GM23338 (cell line): ENCODE results near the gene HAS3. TPM values are rescaled to one million over a fixed set of nuclear protein-coding genes. Genes with fewer than 3 reads are reported as not detected.

Experiments used
- ATAC-seq: fragments of 200-7000 bp; cut with Tn5 transposase; 3 replicates; pipeline ENCODE4 v1.9.1; 2020
- DNase-seq: peaks from one replicate; pipeline ENCODE4 v3.0.0-alpha.2; 2015; ENCODE audit warnings: low spot score
- H2AFZ ChIP-seq: fragments of 200-600 bp; sonication (generic); 2 replicates; pipeline ENCODE4 v1.8.0; 2016; ENCODE audit warnings: antibody characterized with exemption, mild to moderate bottlenecking, moderate library complexity
- H3F3A ChIP-seq: fragments of 200-600 bp; sonication (generic); replicated peaks from 2 replicates; pipeline ENCODE4 v1.8.0; 2017; ENCODE audit warnings: antibody characterized with exemption, mixed run types, low read depth
- H3K27ac ChIP-seq: fragments of 200-600 bp; sonication (generic); 2 replicates; pipeline ENCODE4 v1.6.1; 2016; ENCODE audit warnings: low read depth
- H3K27me3 ChIP-seq: fragments of 200-600 bp; sonication (generic); 2 replicates; pipeline ENCODE4 v1.8.0; 2016; ENCODE audit warnings: mild to moderate bottlenecking, mixed run types, moderate library complexity; ENCODE audit not compliant: insufficient read depth
- H3K36me3 ChIP-seq: fragments of 200-600 bp; sonication (generic); 2 replicates; pipeline ENCODE4 v1.8.0; 2016; ENCODE audit warnings: mild to moderate bottlenecking; ENCODE audit not compliant: insufficient read depth
- H3K4me1 ChIP-seq: fragments of 200-600 bp; sonication (generic); 2 replicates; pipeline ENCODE4 v1.8.0; 2016; ENCODE audit warnings: mild to moderate bottlenecking, moderate library complexity; ENCODE audit not compliant: insufficient read depth
- H3K4me2 ChIP-seq: fragments of 200-600 bp; sonication (generic); 2 replicates; pipeline ENCODE4 v1.7.1; 2017; ENCODE audit warnings: mixed run types
- H3K4me3 ChIP-seq: fragments of 200-600 bp; sonication (generic); 2 replicates; pipeline ENCODE4 v1.6.1; 2016; ENCODE audit warnings: mixed run types
- H3K79me2 ChIP-seq: fragments of 200-600 bp; sonication (generic); replicated peaks from 2 replicates; pipeline ENCODE4 v1.8.0; 2017; ENCODE audit warnings: mild to moderate bottlenecking; ENCODE audit not compliant: insufficient read depth
- H3K9me2 ChIP-seq: fragments of 200-600 bp; sonication (generic); 2 replicates; pipeline ENCODE4 v1.8.0; 2017; ENCODE audit not compliant: insufficient read depth
- H4K20me1 ChIP-seq: fragments of 200-600 bp; sonication (generic); replicated peaks from 2 replicates; pipeline ENCODE4 v1.8.0; 2017; ENCODE audit warnings: mild to moderate bottlenecking; ENCODE audit not compliant: insufficient read depth
- H3K27ac Mint-ChIP-seq: 2 replicates; pipeline ENCODE4 v1.8.0; 2020; ENCODE audit warnings: inconsistent platforms, mild to moderate bottlenecking, moderate library complexity, mixed read lengths
- H3K27me3 Mint-ChIP-seq: 3 replicates; pipeline ENCODE4 v1.8.0; 2022; ENCODE audit warnings: low read depth, mild to moderate bottlenecking, moderate library complexity, mixed read lengths, inconsistent platforms; ENCODE audit not compliant: insufficient read depth, poor library complexity
- H3K36me3 Mint-ChIP-seq: 3 replicates; pipeline ENCODE4 v1.8.0; 2021; ENCODE audit warnings: low read depth, mild to moderate bottlenecking, inconsistent platforms, moderate library complexity, mixed read lengths
- H3K4me1 Mint-ChIP-seq: 3 replicates; pipeline ENCODE4 v1.8.0; 2020; ENCODE audit warnings: mild to moderate bottlenecking, inconsistent platforms, mixed read lengths
- H3K4me3 Mint-ChIP-seq: 3 replicates; pipeline ENCODE4 v1.8.0; 2021; ENCODE audit warnings: moderate library complexity, mild to moderate bottlenecking, inconsistent platforms, mixed read lengths
- H3K9me3 Mint-ChIP-seq: 3 replicates; pipeline ENCODE4 v1.8.0; 2020; ENCODE audit warnings: moderate library complexity, mild to moderate bottlenecking, inconsistent platforms, mixed read lengths
- CREB1 ChIP-seq: fragments of 250-450 bp; sonication (Bioruptor Pico); IDR thresholded peaks from 2 replicates; pipeline ENCODE4 v1.5.0; 2020; ENCODE audit warnings: low read depth, mild to moderate bottlenecking, moderate library complexity
- ETS1 ChIP-seq: IDR thresholded peaks from 2 replicates; pipeline ENCODE4 v1.6.1; 2016; ENCODE audit warnings: antibody characterized with exemption
- EZH2 ChIP-seq: fragments of 200-600 bp; sonication (generic); IDR thresholded peaks from one replicate; pipeline ENCODE4 v1.8.0; 2017; ENCODE audit warnings: antibody characterized with exemption, mild to moderate bottlenecking, low read depth; ENCODE audit not compliant: unreplicated experiment
- EZH2phosphoT487 ChIP-seq: fragments of 200-600 bp; sonication (generic); IDR thresholded peaks from one replicate; pipeline ENCODE4 v1.8.1; 2018; ENCODE audit warnings: antibody characterized with exemption; ENCODE audit not compliant: unreplicated experiment
- JUNB ChIP-seq: IDR thresholded peaks from one replicate; pipeline ENCODE4 v1.6.1; 2016; ENCODE audit warnings: antibody characterized with exemption; ENCODE audit not compliant: unreplicated experiment
- NANOG ChIP-seq: IDR thresholded peaks from 2 replicates; pipeline ENCODE4 v1.6.1; 2016; ENCODE audit warnings: antibody characterized with exemption, borderline replicate concordance
- POLR2AphosphoS5 ChIP-seq: IDR thresholded peaks from 2 replicates; pipeline ENCODE4 v1.6.1; 2016; ENCODE audit warnings: antibody characterized with exemption, low read depth
- ZNF114 ChIP-seq: fragments of 250-450 bp; sonication (Bioruptor Pico); IDR thresholded peaks from 2 replicates; pipeline ENCODE4 v1.5.0; 2020; ENCODE audit warnings: mild to moderate bottlenecking, moderate library complexity
- ZNF331 ChIP-seq: fragments of 250-450 bp; sonication (Bioruptor Pico); IDR thresholded peaks from 2 replicates; pipeline ENCODE4 v1.5.0; 2020; ENCODE audit warnings: low read depth, mild to moderate bottlenecking, moderate library complexity
- polyA plus RNA-seq: library from polyadenylated mRNA; unstranded; fragments of >200 nt; fragmentation: Nextera tagmentation; extraction: Ambion mirVana; gene quantifications from 2 replicates; pipeline ENCODE4 v1.2.1, GENCODE V29; 2016
- total RNA-seq: library from RNA; depleted of rRNA; stranded (reverse); fragments of >200 nt; shearing (Covaris generic); gene quantifications from 2 replicates; pipeline ENCODE4 v1.2.3, GENCODE V29; 2014
- TF ChIP-seq, protein P1 (sequence below): IDR thresholded peaks from one replicate; pipeline ENCODE4 v1.6.1; 2018; ENCODE audit warnings: antibody characterized with exemption; ENCODE audit not compliant: unreplicated experiment
- TF ChIP-seq, protein P2 (sequence below): fragments of 250-450 bp; sonication (Bioruptor Pico); IDR thresholded peaks from 2 replicates; pipeline ENCODE4 v1.5.0; 2020; ENCODE audit warnings: mild to moderate bottlenecking, moderate library complexity

HAS3 gene
- total and polyA plus RNA-seq, 2 experiments from 2014 or later, result 7.3 to 54.9 TPM

DNA sequence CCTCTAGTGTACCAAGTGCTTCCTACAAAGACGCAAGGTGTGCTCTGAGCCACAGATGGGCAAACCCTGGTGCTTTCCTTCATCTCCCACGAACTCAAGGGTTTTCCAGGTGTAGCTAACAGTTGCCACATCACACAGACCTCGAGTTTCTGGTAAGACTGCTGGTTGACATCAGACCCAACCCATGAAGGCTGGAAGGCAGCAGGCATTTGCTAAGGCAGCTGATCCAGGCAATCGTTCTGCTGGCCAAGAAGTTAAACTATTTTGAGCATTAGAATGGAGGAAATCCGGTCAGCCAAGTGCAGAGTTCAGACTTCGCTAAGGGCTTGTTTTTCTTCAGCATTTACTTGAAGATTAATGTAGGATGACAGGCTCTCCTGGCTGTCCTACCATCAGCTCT is 11.5 kb downstream of the HAS3 start (continued):
- TF ChIP-seq, protein P1, sequence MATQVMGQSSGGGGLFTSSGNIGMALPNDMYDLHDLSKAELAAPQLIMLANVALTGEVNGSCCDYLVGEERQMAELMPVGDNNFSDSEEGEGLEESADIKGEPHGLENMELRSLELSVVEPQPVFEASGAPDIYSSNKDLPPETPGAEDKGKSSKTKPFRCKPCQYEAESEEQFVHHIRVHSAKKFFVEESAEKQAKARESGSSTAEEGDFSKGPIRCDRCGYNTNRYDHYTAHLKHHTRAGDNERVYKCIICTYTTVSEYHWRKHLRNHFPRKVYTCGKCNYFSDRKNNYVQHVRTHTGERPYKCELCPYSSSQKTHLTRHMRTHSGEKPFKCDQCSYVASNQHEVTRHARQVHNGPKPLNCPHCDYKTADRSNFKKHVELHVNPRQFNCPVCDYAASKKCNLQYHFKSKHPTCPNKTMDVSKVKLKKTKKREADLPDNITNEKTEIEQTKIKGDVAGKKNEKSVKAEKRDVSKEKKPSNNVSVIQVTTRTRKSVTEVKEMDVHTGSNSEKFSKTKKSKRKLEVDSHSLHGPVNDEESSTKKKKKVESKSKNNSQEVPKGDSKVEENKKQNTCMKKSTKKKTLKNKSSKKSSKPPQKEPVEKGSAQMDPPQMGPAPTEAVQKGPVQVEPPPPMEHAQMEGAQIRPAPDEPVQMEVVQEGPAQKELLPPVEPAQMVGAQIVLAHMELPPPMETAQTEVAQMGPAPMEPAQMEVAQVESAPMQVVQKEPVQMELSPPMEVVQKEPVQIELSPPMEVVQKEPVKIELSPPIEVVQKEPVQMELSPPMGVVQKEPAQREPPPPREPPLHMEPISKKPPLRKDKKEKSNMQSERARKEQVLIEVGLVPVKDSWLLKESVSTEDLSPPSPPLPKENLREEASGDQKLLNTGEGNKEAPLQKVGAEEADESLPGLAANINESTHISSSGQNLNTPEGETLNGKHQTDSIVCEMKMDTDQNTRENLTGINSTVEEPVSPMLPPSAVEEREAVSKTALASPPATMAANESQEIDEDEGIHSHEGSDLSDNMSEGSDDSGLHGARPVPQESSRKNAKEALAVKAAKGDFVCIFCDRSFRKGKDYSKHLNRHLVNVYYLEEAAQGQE, result no peak
- TF ChIP-seq NANOG (no peak), ZNF114 (no peak), EZH2phosphoT487 (no peak), EZH2 (no peak)

DNA sequence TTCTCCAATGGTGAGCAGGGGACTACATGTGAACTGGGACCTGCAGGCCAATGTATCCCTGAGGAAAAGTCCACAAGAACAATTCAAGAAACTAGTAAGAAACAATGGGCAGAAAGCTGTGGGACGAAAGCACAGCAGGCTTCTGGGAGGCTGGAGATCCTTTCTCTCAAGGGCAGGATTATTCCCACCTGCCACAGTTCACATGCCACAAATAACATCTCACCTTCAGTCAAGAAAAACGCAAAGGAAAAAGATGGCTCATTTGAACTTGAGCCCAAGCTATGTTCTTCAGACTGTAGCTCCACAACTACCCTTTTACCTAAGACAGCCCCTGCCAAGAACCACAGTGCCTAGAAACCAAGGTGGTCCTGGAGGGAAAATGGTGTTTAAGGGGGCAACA is 13.0 kb downstream of the HAS3 start:
- DNase-seq (no peak), ATAC-seq (no peak)
- no peak overlapping the region for H3K27ac Mint-ChIP-seq
- TF ChIP-seq EZH2phosphoT487 (no peak), ZNF331 (CRISPR knock-in tag) (no peak), ZNF114 (no peak), NANOG (no peak), CREB1 (CRISPR knock-in tag) (no peak), POLR2AphosphoS5 (no peak), EZH2 (no peak), ETS1 (no peak), JUNB (no peak)
- TF ChIP-seq, protein P2, sequence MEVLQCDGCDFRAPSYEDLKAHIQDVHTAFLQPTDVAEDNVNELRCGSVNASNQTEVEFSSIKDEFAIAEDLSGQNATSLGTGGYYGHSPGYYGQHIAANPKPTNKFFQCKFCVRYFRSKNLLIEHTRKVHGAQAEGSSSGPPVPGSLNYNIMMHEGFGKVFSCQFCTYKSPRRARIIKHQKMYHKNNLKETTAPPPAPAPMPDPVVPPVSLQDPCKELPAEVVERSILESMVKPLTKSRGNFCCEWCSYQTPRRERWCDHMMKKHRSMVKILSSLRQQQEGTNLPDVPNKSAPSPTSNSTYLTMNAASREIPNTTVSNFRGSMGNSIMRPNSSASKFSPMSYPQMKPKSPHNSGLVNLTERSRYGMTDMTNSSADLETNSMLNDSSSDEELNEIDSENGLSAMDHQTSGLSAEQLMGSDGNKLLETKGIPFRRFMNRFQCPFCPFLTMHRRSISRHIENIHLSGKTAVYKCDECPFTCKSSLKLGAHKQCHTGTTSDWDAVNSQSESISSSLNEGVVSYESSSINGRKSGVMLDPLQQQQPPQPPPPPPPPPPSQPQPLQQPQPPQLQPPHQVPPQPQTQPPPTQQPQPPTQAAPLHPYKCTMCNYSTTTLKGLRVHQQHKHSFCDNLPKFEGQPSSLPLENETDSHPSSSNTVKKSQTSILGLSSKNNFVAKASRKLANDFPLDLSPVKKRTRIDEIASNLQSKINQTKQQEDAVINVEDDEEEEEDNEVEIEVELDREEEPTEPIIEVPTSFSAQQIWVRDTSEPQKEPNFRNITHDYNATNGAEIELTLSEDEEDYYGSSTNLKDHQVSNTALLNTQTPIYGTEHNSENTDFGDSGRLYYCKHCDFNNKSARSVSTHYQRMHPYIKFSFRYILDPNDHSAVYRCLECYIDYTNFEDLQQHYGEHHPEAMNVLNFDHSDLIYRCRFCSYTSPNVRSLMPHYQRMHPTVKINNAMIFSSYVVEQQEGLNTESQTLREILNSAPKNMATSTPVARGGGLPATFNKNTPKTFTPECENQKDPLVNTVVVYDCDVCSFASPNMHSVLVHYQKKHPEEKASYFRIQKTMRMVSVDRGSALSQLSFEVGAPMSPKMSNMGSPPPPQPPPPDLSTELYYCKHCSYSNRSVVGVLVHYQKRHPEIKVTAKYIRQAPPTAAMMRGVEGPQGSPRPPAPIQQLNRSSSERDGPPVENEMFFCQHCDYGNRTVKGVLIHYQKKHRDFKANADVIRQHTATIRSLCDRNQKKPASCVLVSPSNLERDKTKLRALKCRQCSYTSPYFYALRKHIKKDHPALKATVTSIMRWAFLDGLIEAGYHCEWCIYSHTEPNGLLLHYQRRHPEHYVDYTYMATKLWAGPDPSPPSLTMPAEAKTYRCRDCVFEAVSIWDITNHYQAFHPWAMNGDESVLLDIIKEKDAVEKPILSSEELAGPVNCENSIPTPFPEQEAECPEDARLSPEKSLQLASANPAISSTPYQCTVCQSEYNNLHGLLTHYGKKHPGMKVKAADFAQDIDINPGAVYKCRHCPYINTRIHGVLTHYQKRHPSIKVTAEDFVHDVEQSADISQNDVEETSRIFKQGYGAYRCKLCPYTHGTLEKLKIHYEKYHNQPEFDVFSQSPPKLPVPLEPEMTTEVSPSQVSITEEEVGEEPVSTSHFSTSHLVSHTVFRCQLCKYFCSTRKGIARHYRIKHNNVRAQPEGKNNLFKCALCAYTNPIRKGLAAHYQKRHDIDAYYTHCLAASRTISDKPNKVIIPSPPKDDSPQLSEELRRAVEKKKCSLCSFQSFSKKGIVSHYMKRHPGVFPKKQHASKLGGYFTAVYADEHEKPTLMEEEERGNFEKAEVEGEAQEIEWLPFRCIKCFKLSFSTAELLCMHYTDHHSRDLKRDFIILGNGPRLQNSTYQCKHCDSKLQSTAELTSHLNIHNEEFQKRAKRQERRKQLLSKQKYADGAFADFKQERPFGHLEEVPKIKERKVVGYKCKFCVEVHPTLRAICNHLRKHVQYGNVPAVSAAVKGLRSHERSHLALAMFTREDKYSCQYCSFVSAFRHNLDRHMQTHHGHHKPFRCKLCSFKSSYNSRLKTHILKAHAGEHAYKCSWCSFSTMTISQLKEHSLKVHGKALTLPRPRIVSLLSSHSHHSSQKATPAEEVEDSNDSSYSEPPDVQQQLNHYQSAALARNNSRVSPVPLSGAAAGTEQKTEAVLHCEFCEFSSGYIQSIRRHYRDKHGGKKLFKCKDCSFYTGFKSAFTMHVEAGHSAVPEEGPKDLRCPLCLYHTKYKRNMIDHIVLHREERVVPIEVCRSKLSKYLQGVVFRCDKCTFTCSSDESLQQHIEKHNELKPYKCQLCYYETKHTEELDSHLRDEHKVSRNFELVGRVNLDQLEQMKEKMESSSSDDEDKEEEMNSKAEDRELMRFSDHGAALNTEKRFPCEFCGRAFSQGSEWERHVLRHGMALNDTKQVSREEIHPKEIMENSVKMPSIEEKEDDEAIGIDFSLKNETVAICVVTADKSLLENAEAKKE, result no peak
- TF ChIP-seq, protein P1, result no peak

More for the DNA sequence above, 13.0 kb downstream of the HAS3 start:
- peaks cover 57% of the 10 kb centered on the region for H3F3A ChIP-seq
- Mint-ChIP-seq H3K4me3 (no peak overlapping the region), H3K9me3 (peaks cover 3% of the 10 kb centered on the region; the same call in 1 of the 3 replicates), H3K27me3 (peaks cover 7% of the 10 kb centered on the region), H3K36me3 (peaks cover 88% of the 10 kb centered on the region), H3K4me1 (peaks cover 3% of the 10 kb centered on the region; the same call in 1 of the 3 replicates)
- no peak overlapping the region for H2AFZ ChIP-seq
- no peaks in the 10 kb centered on the region for H3K27me3 ChIP-seq
- peaks cover 13% of the 10 kb centered on the region for H3K79me2 ChIP-seq
- no peaks in the 10 kb centered on the region for H3K4me1 ChIP-seq
- H3K4me3 ChIP-seq, result no peak overlapping the region
- peaks cover 50% of the 10 kb centered on the region for H3K36me3 ChIP-seq
- H3K9me2 ChIP-seq, result no peaks in the 10 kb centered on the region
- H3K27ac ChIP-seq, result no peak overlapping the region
- H4K20me1 ChIP-seq, result peaks cover 17% of the 10 kb centered on the region
- no peak overlapping the region for H3K4me2 ChIP-seq
